GM23338 (cell line): ENCODE data around the gene TCERG1L. TPM values are rescaled to one million over a fixed set of nuclear protein-coding genes. Genes with fewer than 3 reads are reported as not detected.

Experiments
- ATAC-seq: fragments of 200-7000 bp; cut with Tn5 transposase; 3 replicates; pipeline ENCODE4 v1.9.1; 2020
- DNase-seq: peaks from one replicate; pipeline ENCODE4 v3.0.0-alpha.2; 2015; ENCODE audit warnings: low spot score
- H2AFZ ChIP-seq: fragments of 200-600 bp; sonication (generic); 2 replicates; pipeline ENCODE4 v1.8.0; 2016; ENCODE audit warnings: antibody characterized with exemption, mild to moderate bottlenecking, moderate library complexity
- H3F3A ChIP-seq: fragments of 200-600 bp; sonication (generic); replicated peaks from 2 replicates; pipeline ENCODE4 v1.8.0; 2017; ENCODE audit warnings: antibody characterized with exemption, mixed run types, low read depth
- H3K27ac ChIP-seq: fragments of 200-600 bp; sonication (generic); 2 replicates; pipeline ENCODE4 v1.6.1; 2016; ENCODE audit warnings: low read depth
- H3K27me3 ChIP-seq: fragments of 200-600 bp; sonication (generic); 2 replicates; pipeline ENCODE4 v1.8.0; 2016; ENCODE audit warnings: mild to moderate bottlenecking, mixed run types, moderate library complexity; ENCODE audit not compliant: insufficient read depth
- H3K36me3 ChIP-seq: fragments of 200-600 bp; sonication (generic); 2 replicates; pipeline ENCODE4 v1.8.0; 2016; ENCODE audit warnings: mild to moderate bottlenecking; ENCODE audit not compliant: insufficient read depth
- H3K4me1 ChIP-seq: fragments of 200-600 bp; sonication (generic); 2 replicates; pipeline ENCODE4 v1.8.0; 2016; ENCODE audit warnings: mild to moderate bottlenecking, moderate library complexity; ENCODE audit not compliant: insufficient read depth
- H3K4me2 ChIP-seq: fragments of 200-600 bp; sonication (generic); 2 replicates; pipeline ENCODE4 v1.7.1; 2017; ENCODE audit warnings: mixed run types
- H3K4me3 ChIP-seq: fragments of 200-600 bp; sonication (generic); 2 replicates; pipeline ENCODE4 v1.6.1; 2016; ENCODE audit warnings: mixed run types
- H3K79me2 ChIP-seq: fragments of 200-600 bp; sonication (generic); replicated peaks from 2 replicates; pipeline ENCODE4 v1.8.0; 2017; ENCODE audit warnings: mild to moderate bottlenecking; ENCODE audit not compliant: insufficient read depth
- H3K9me2 ChIP-seq: fragments of 200-600 bp; sonication (generic); 2 replicates; pipeline ENCODE4 v1.8.0; 2017; ENCODE audit not compliant: insufficient read depth
- H4K20me1 ChIP-seq: fragments of 200-600 bp; sonication (generic); replicated peaks from 2 replicates; pipeline ENCODE4 v1.8.0; 2017; ENCODE audit warnings: mild to moderate bottlenecking; ENCODE audit not compliant: insufficient read depth
- H3K27ac Mint-ChIP-seq: 2 replicates; pipeline ENCODE4 v1.8.0; 2020; ENCODE audit warnings: inconsistent platforms, mild to moderate bottlenecking, moderate library complexity, mixed read lengths
- H3K27me3 Mint-ChIP-seq: 3 replicates; pipeline ENCODE4 v1.8.0; 2022; ENCODE audit warnings: low read depth, mild to moderate bottlenecking, moderate library complexity, mixed read lengths, inconsistent platforms; ENCODE audit not compliant: insufficient read depth, poor library complexity
- H3K36me3 Mint-ChIP-seq: 3 replicates; pipeline ENCODE4 v1.8.0; 2021; ENCODE audit warnings: low read depth, mild to moderate bottlenecking, inconsistent platforms, moderate library complexity, mixed read lengths
- H3K4me1 Mint-ChIP-seq: 3 replicates; pipeline ENCODE4 v1.8.0; 2020; ENCODE audit warnings: mild to moderate bottlenecking, inconsistent platforms, mixed read lengths
- H3K4me3 Mint-ChIP-seq: 3 replicates; pipeline ENCODE4 v1.8.0; 2021; ENCODE audit warnings: moderate library complexity, mild to moderate bottlenecking, inconsistent platforms, mixed read lengths
- H3K9me3 Mint-ChIP-seq: 3 replicates; pipeline ENCODE4 v1.8.0; 2020; ENCODE audit warnings: moderate library complexity, mild to moderate bottlenecking, inconsistent platforms, mixed read lengths
- CREB1 ChIP-seq: fragments of 250-450 bp; sonication (Bioruptor Pico); IDR thresholded peaks from 2 replicates; pipeline ENCODE4 v1.5.0; 2020; ENCODE audit warnings: low read depth, mild to moderate bottlenecking, moderate library complexity
- EZH2 ChIP-seq: fragments of 200-600 bp; sonication (generic); IDR thresholded peaks from one replicate; pipeline ENCODE4 v1.8.0; 2017; ENCODE audit warnings: antibody characterized with exemption, mild to moderate bottlenecking, low read depth; ENCODE audit not compliant: unreplicated experiment
- EZH2phosphoT487 ChIP-seq: fragments of 200-600 bp; sonication (generic); IDR thresholded peaks from one replicate; pipeline ENCODE4 v1.8.1; 2018; ENCODE audit warnings: antibody characterized with exemption; ENCODE audit not compliant: unreplicated experiment
- JUNB ChIP-seq: IDR thresholded peaks from one replicate; pipeline ENCODE4 v1.6.1; 2016; ENCODE audit warnings: antibody characterized with exemption; ENCODE audit not compliant: unreplicated experiment
- NANOG ChIP-seq: IDR thresholded peaks from 2 replicates; pipeline ENCODE4 v1.6.1; 2016; ENCODE audit warnings: antibody characterized with exemption, borderline replicate concordance
- POLR2AphosphoS5 ChIP-seq: IDR thresholded peaks from 2 replicates; pipeline ENCODE4 v1.6.1; 2016; ENCODE audit warnings: antibody characterized with exemption, low read depth
- STAT1 ChIP-seq: IDR thresholded peaks from one replicate; pipeline ENCODE4 v1.6.1; 2016; ENCODE audit warnings: antibody characterized with exemption; ENCODE audit not compliant: unreplicated experiment
- ZNF114 ChIP-seq: fragments of 250-450 bp; sonication (Bioruptor Pico); IDR thresholded peaks from 2 replicates; pipeline ENCODE4 v1.5.0; 2020; ENCODE audit warnings: mild to moderate bottlenecking, moderate library complexity
- ZNF331 ChIP-seq: fragments of 250-450 bp; sonication (Bioruptor Pico); IDR thresholded peaks from 2 replicates; pipeline ENCODE4 v1.5.0; 2020; ENCODE audit warnings: low read depth, mild to moderate bottlenecking, moderate library complexity
- polyA plus RNA-seq: library from polyadenylated mRNA; unstranded; fragments of >200 nt; fragmentation: Nextera tagmentation; extraction: Ambion mirVana; gene quantifications from 2 replicates; pipeline ENCODE4 v1.2.1, GENCODE V29; 2016
- total RNA-seq: library from RNA; depleted of rRNA; stranded (reverse); fragments of >200 nt; shearing (Covaris generic); gene quantifications from 2 replicates; pipeline ENCODE4 v1.2.3, GENCODE V29; 2014
- TF ChIP-seq, protein P1 (sequence below): IDR thresholded peaks from 2 replicates; pipeline ENCODE4 v1.6.1; 2016; ENCODE audit warnings: antibody characterized with exemption
- TF ChIP-seq, protein P2 (sequence below), 2 experiments: fragments of 200-600 bp in 1 of 2; sonication (generic) in 1 of 2; conservative IDR thresholded peaks; 2 replicates each; pipeline versions ENCODE4 v1.5.1 to v1.6.1; 2016 to 2017; ENCODE audit warnings: antibody characterized with exemption in 2 of 2, low read depth in 2 of 2, mild to moderate bottlenecking in 2 of 2, moderate library complexity in 1 of 2
- TF ChIP-seq, protein P3 (sequence below): IDR thresholded peaks from one replicate; pipeline ENCODE4 v1.6.1; 2018; ENCODE audit warnings: antibody characterized with exemption; ENCODE audit not compliant: unreplicated experiment
- TF ChIP-seq, protein P4 (sequence below): fragments of 250-450 bp; sonication (Bioruptor Pico); IDR thresholded peaks from 2 replicates; pipeline ENCODE4 v1.5.0; 2020; ENCODE audit warnings: mild to moderate bottlenecking, moderate library complexity

Gene TCERG1L
- total and polyA plus RNA-seq, 2 experiments from 2014 or later, result 3.9 to 5.5 TPM

DNA sequence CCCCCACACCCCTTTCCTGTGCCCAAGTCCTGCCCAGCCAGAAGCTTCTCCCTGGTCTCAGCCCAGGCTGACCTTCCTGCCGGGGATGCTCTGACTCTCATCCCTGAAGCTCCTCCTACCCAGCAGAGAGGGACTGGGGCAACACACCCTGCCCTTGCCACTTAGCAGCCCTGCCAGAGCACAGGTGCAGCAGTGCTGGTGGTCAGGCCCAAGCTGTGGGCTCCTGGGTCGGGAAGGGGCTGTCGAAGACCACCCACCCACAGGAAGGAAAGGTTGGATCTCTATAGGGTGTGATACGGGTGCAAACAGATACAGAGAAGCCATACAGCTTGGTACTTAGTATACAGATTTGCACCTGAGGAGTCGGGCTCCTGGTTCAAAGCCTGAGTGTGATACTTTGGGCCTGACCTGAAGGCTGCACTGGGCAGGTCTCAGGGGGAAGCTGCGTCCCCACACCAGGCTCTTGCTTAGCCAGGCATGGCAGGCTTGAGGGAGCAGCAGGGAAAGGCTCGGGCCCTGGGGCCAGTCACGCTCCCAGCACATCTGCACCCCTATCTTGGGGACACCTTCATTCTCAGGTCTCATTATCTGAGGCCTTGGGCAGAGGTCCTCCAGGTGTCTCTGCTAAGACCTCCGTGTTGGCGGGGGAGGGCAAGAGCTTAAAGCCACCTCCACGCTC, 47.3 kb downstream of the TCERG1L start:
- DNase-seq, result no peak
- TF ChIP-seq CREB1 (CRISPR knock-in tag), result no peak
- TF ChIP-seq, protein P1, sequence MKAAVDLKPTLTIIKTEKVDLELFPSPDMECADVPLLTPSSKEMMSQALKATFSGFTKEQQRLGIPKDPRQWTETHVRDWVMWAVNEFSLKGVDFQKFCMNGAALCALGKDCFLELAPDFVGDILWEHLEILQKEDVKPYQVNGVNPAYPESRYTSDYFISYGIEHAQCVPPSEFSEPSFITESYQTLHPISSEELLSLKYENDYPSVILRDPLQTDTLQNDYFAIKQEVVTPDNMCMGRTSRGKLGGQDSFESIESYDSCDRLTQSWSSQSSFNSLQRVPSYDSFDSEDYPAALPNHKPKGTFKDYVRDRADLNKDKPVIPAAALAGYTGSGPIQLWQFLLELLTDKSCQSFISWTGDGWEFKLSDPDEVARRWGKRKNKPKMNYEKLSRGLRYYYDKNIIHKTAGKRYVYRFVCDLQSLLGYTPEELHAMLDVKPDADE, result no peak
- TF ChIP-seq EZH2, result no peak
- TF ChIP-seq NANOG, result no peak
- TF ChIP-seq ZNF114 (CRISPR knock-in tag), result no peak
- TF ChIP-seq STAT1, result no peak
- TF ChIP-seq, protein P2, sequence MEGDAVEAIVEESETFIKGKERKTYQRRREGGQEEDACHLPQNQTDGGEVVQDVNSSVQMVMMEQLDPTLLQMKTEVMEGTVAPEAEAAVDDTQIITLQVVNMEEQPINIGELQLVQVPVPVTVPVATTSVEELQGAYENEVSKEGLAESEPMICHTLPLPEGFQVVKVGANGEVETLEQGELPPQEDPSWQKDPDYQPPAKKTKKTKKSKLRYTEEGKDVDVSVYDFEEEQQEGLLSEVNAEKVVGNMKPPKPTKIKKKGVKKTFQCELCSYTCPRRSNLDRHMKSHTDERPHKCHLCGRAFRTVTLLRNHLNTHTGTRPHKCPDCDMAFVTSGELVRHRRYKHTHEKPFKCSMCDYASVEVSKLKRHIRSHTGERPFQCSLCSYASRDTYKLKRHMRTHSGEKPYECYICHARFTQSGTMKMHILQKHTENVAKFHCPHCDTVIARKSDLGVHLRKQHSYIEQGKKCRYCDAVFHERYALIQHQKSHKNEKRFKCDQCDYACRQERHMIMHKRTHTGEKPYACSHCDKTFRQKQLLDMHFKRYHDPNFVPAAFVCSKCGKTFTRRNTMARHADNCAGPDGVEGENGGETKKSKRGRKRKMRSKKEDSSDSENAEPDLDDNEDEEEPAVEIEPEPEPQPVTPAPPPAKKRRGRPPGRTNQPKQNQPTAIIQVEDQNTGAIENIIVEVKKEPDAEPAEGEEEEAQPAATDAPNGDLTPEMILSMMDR (conservative IDR thresholded peaks at IDR 0.05; ENCODE audit: low read depth in 2 of 2), result no peak
- TF ChIP-seq, protein P3, sequence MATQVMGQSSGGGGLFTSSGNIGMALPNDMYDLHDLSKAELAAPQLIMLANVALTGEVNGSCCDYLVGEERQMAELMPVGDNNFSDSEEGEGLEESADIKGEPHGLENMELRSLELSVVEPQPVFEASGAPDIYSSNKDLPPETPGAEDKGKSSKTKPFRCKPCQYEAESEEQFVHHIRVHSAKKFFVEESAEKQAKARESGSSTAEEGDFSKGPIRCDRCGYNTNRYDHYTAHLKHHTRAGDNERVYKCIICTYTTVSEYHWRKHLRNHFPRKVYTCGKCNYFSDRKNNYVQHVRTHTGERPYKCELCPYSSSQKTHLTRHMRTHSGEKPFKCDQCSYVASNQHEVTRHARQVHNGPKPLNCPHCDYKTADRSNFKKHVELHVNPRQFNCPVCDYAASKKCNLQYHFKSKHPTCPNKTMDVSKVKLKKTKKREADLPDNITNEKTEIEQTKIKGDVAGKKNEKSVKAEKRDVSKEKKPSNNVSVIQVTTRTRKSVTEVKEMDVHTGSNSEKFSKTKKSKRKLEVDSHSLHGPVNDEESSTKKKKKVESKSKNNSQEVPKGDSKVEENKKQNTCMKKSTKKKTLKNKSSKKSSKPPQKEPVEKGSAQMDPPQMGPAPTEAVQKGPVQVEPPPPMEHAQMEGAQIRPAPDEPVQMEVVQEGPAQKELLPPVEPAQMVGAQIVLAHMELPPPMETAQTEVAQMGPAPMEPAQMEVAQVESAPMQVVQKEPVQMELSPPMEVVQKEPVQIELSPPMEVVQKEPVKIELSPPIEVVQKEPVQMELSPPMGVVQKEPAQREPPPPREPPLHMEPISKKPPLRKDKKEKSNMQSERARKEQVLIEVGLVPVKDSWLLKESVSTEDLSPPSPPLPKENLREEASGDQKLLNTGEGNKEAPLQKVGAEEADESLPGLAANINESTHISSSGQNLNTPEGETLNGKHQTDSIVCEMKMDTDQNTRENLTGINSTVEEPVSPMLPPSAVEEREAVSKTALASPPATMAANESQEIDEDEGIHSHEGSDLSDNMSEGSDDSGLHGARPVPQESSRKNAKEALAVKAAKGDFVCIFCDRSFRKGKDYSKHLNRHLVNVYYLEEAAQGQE, result no peak
- TF ChIP-seq ZNF331 (CRISPR knock-in tag), result no peak
- TF ChIP-seq POLR2AphosphoS5, result no peak
- no peak for TF ChIP-seq EZH2phosphoT487
- TF ChIP-seq, protein P4, sequence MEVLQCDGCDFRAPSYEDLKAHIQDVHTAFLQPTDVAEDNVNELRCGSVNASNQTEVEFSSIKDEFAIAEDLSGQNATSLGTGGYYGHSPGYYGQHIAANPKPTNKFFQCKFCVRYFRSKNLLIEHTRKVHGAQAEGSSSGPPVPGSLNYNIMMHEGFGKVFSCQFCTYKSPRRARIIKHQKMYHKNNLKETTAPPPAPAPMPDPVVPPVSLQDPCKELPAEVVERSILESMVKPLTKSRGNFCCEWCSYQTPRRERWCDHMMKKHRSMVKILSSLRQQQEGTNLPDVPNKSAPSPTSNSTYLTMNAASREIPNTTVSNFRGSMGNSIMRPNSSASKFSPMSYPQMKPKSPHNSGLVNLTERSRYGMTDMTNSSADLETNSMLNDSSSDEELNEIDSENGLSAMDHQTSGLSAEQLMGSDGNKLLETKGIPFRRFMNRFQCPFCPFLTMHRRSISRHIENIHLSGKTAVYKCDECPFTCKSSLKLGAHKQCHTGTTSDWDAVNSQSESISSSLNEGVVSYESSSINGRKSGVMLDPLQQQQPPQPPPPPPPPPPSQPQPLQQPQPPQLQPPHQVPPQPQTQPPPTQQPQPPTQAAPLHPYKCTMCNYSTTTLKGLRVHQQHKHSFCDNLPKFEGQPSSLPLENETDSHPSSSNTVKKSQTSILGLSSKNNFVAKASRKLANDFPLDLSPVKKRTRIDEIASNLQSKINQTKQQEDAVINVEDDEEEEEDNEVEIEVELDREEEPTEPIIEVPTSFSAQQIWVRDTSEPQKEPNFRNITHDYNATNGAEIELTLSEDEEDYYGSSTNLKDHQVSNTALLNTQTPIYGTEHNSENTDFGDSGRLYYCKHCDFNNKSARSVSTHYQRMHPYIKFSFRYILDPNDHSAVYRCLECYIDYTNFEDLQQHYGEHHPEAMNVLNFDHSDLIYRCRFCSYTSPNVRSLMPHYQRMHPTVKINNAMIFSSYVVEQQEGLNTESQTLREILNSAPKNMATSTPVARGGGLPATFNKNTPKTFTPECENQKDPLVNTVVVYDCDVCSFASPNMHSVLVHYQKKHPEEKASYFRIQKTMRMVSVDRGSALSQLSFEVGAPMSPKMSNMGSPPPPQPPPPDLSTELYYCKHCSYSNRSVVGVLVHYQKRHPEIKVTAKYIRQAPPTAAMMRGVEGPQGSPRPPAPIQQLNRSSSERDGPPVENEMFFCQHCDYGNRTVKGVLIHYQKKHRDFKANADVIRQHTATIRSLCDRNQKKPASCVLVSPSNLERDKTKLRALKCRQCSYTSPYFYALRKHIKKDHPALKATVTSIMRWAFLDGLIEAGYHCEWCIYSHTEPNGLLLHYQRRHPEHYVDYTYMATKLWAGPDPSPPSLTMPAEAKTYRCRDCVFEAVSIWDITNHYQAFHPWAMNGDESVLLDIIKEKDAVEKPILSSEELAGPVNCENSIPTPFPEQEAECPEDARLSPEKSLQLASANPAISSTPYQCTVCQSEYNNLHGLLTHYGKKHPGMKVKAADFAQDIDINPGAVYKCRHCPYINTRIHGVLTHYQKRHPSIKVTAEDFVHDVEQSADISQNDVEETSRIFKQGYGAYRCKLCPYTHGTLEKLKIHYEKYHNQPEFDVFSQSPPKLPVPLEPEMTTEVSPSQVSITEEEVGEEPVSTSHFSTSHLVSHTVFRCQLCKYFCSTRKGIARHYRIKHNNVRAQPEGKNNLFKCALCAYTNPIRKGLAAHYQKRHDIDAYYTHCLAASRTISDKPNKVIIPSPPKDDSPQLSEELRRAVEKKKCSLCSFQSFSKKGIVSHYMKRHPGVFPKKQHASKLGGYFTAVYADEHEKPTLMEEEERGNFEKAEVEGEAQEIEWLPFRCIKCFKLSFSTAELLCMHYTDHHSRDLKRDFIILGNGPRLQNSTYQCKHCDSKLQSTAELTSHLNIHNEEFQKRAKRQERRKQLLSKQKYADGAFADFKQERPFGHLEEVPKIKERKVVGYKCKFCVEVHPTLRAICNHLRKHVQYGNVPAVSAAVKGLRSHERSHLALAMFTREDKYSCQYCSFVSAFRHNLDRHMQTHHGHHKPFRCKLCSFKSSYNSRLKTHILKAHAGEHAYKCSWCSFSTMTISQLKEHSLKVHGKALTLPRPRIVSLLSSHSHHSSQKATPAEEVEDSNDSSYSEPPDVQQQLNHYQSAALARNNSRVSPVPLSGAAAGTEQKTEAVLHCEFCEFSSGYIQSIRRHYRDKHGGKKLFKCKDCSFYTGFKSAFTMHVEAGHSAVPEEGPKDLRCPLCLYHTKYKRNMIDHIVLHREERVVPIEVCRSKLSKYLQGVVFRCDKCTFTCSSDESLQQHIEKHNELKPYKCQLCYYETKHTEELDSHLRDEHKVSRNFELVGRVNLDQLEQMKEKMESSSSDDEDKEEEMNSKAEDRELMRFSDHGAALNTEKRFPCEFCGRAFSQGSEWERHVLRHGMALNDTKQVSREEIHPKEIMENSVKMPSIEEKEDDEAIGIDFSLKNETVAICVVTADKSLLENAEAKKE (CRISPR knock-in tag), result no peak
- TF ChIP-seq JUNB, result no peak
- Histone ChIP-seq H4K20me1 (no peaks in the 10 kb centered on the region), H3K27me3 (no peaks in the 10 kb centered on the region), H3K4me2 (no peak overlapping the region), H3F3A (no peaks in the 10 kb centered on the region), H3K9me2 (no peaks in the 10 kb centered on the region), H3K4me1 (no peaks in the 10 kb centered on the region), H3K27ac (no peak overlapping the region), H3K36me3 (no peaks in the 10 kb centered on the region), H3K79me2 (no peaks in the 10 kb centered on the region), H2AFZ (no peak overlapping the region), H3K4me3 (no peak overlapping the region)
- ATAC-seq, result no peak
- Mint-ChIP-seq H3K36me3 (peaks cover 27% of the 10 kb centered on the region), H3K9me3 (peaks cover 81% of the 10 kb centered on the region), H3K27ac (no peak overlapping the region), H3K27me3 (no peaks in the 10 kb centered on the region), H3K4me3 (no peak overlapping the region), H3K4me1 (no peaks in the 10 kb centered on the region)
